Activated CD4-positive, alpha-beta memory T cell treated with anti-CD3 and anti-CD28 coated beads, Interleukin-2, amount 10 ng/mL, durations not matched to agents 7 days and 5 days (primary cell): ENCODE results near the gene SERGEF. TPM values are rescaled to one million over a fixed set of nuclear protein-coding genes. Genes with fewer than 3 reads are reported as not detected.

ENCODE experiments used
- CTCF ChIA-PET: fragments of 350-600 bp; sonication (Branson Sonifier 250); formaldehyde crosslinking; loops from one replicate; lab custom pipeline; 2021; ENCODE audit warnings: antibody characterized with exemption, inconsistent platforms; lab: Charles Lee
- POLR2A ChIA-PET: fragments of 350-600 bp; sonication (Branson Sonifier 250); formaldehyde crosslinking; loops from one replicate; lab custom pipeline; 2021; ENCODE audit warnings: antibody characterized with exemption; lab: Charles Lee
- DNase-seq: peaks from one replicate; pipeline ENCODE4 v3.0.0-alpha.2; 2020
- H3K27ac Mint-ChIP-seq: one replicate; pipeline ENCODE4 v1.8.0; 2021; ENCODE audit warnings: mild to moderate bottlenecking, mixed read lengths
- H3K27me3 Mint-ChIP-seq: one replicate; pipeline ENCODE4 v1.8.0; 2021; ENCODE audit warnings: mixed read lengths
- H3K36me3 Mint-ChIP-seq: one replicate; pipeline ENCODE4 v1.8.0; 2021; ENCODE audit warnings: low read depth, mixed read lengths
- H3K4me1 Mint-ChIP-seq: one replicate; pipeline ENCODE4 v1.8.0; 2021; ENCODE audit warnings: mixed read lengths
- H3K4me3 Mint-ChIP-seq: one replicate; pipeline ENCODE4 v1.8.0; 2021; ENCODE audit warnings: mild to moderate bottlenecking, mixed read lengths
- H3K9me3 Mint-ChIP-seq: one replicate; pipeline ENCODE4 v1.8.0; 2021; ENCODE audit warnings: mixed read lengths
- total RNA-seq, 2 experiments: library from RNA; stranded (reverse); gene quantifications; one replicate each; pipeline ENCODE4 v1.2.3, GENCODE V29; 2021

The SERGEF gene
- total RNA-seq, 2 experiments from 2014 or later = 33.9 to 34.2 TPM

DNA sequence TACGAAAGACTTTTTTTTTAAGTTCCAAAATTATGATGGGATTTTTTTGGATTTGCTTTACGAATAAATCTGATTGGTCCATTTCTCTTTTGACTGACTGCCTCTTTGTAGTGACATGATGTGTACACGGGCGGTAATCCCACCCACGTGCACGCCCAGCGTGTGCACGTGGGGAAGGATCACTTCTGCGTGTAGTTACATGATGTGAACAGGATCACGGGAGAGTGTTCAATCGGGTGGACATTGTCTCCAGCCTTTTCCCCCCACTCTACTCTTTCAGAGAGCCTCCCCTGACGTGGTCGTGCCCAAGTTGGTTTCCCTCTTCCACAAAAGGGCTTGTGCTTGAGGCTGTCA is 235.1 kb downstream of the SERGEF start:
- H3K36me3 Mint-ChIP-seq = no peaks in the 10 kb centered on the region
- H3K4me3 Mint-ChIP-seq = no peak overlapping the region
- no peak for DNase-seq
- ChIA-PET POLR2A (no interaction called here), CTCF (no interaction called here)
- H3K27ac Mint-ChIP-seq = no peak overlapping the region
- no peaks in the 10 kb centered on the region for H3K4me1 Mint-ChIP-seq
- H3K27me3 Mint-ChIP-seq = no peaks in the 10 kb centered on the region
- H3K9me3 Mint-ChIP-seq = no peaks in the 10 kb centered on the region

DNA sequence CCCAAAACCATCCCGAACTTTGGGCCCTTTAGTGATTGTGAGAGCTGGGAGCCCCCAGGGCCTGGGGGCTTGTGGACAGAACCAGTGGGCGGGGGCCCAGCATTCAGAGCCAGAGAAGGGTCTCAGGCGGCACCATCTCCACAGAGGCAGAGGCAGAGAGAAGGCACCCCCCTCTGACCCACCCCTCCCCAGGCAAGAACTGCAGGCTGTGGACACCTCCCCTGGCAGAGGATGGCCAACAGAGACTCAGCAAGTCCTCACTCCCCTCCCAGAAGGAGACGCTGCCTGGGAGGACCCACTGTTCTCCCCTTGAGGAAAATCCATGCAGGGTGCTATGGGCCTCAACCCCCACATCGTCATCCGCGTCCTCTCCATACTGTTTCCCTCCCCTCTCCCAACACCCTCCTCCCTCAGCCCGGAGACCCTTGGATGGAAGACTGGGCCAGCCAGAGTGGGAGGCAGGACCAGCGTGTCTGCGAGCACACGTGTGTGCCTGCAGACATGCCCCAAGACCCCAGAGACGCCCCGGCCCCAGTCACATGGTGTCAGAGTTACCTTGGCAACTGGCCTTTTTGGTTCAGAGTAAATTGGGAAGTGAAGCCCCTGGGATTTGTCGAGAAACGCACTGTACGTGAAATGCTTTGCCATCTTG is 235.6 kb downstream of the SERGEF start:
- POLR2A ChIA-PET = no interaction called here
- no peak for DNase-seq
- Mint-ChIP-seq H3K27me3 (no peaks in the 10 kb centered on the region), H3K4me3 (no peak overlapping the region), H3K27ac (no peak overlapping the region), H3K36me3 (no peaks in the 10 kb centered on the region), H3K9me3 (no peaks in the 10 kb centered on the region), H3K4me1 (no peaks in the 10 kb centered on the region)
- CTCF ChIA-PET = no interaction called here

GRCh38 chr11:17776212-17776875 is 236.5 kb downstream of the SERGEF start:
- ChIA-PET POLR2A (no interaction called here), CTCF (no interaction called here)
- H3K27ac Mint-ChIP-seq = no peak overlapping the region
- no peaks in the 10 kb centered on the region for H3K9me3 Mint-ChIP-seq
- H3K36me3 Mint-ChIP-seq = no peaks in the 10 kb centered on the region
- no peak overlapping the region for H3K4me3 Mint-ChIP-seq
- H3K27me3 Mint-ChIP-seq = no peaks in the 10 kb centered on the region
- no peak for DNase-seq
- no peaks in the 10 kb centered on the region for H3K4me1 Mint-ChIP-seq

- ChIA-PET POLR2A (no interaction called here), CTCF (no interaction called here)
- H3K36me3 Mint-ChIP-seq = no peaks in the 10 kb centered on the region
- DNase-seq = no peak
- H3K4me1 Mint-ChIP-seq = no peaks in the 10 kb centered on the region
- H3K9me3 Mint-ChIP-seq = no peaks in the 10 kb centered on the region
- no peak overlapping the region for H3K4me3 Mint-ChIP-seq
- no peaks in the 10 kb centered on the region for H3K27me3 Mint-ChIP-seq
- H3K27ac Mint-ChIP-seq = no peak overlapping the region
Measured at GRCh38 chr11:17775507-17776211, 237.2 kb downstream of the SERGEF start.

DNA sequence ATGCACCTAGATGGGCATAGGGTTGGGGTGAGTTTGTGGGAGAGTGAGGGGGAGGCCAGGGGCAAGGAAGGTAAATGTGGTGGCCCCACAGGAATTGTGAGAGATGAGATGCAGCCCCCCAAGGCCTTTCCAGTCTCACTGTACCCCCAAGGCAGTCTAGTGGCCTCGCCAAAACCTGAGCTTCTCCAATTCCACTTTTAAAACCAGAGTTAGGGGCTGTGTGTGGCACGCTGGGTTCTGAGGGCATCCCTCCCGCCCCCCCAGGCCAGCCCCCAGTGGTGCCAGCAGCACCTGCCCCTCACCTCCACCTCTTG is 237.9 kb downstream of the SERGEF start:
- Mint-ChIP-seq H3K4me1 (no peaks in the 10 kb centered on the region), H3K27ac (no peak overlapping the region), H3K36me3 (no peaks in the 10 kb centered on the region), H3K9me3 (no peaks in the 10 kb centered on the region), H3K4me3 (no peak overlapping the region), H3K27me3 (no peaks in the 10 kb centered on the region)
- CTCF ChIA-PET = interaction anchor here (0.5 kb wide), 1 partner anchor 649 kb away, joined by 3 read pairs; no protein-coding TSS in a partner anchor
- no peak for DNase-seq
- POLR2A ChIA-PET = no interaction called here

- Mint-ChIP-seq H3K27ac (no peak overlapping the region), H3K9me3 (no peaks in the 10 kb centered on the region), H3K4me1 (no peaks in the 10 kb centered on the region), H3K27me3 (no peaks in the 10 kb centered on the region), H3K36me3 (no peaks in the 10 kb centered on the region), H3K4me3 (no peak overlapping the region)
- ChIA-PET POLR2A (no interaction called here), CTCF (interaction anchor here (0.5 kb wide), 1 partner anchor 649 kb away, joined by 3 read pairs; no protein-coding TSS in a partner anchor)
- DNase-seq = no peak
Measured at GRCh38 chr11:17774232-17775034, 238.4 kb downstream of the SERGEF start.

DNA sequence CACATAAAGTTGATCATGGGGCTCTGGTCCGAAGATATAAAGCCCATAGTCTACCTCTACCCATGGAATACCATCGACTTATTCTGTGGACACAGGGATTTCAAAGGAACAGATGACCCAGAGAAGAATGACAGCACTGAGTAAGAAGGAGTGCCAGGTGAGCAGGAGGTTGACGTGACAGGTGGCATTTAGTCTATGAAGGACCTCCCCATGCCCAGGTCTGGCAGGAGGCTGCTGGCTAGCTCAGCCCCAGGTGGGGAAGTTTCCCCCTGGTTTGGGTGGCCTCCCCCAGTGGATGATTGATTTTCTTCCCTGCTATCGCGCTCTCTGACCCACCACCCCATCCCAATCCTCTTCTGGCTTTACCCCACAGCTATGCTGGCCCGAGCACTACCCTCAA is 239.2 kb downstream of the SERGEF start:
- no peak overlapping the region for H3K27ac Mint-ChIP-seq
- no peaks in the 10 kb centered on the region for H3K36me3 Mint-ChIP-seq
- no peaks in the 10 kb centered on the region for H3K27me3 Mint-ChIP-seq
- no peaks in the 10 kb centered on the region for H3K4me1 Mint-ChIP-seq
- POLR2A ChIA-PET = no interaction called here
- no peak overlapping the region for H3K4me3 Mint-ChIP-seq
- no peaks in the 10 kb centered on the region for H3K9me3 Mint-ChIP-seq
- CTCF ChIA-PET = no interaction called here
- DNase-seq = no peak

- no peaks in the 10 kb centered on the region for H3K36me3 Mint-ChIP-seq
- H3K4me1 Mint-ChIP-seq = no peaks in the 10 kb centered on the region
- H3K4me3 Mint-ChIP-seq = no peak overlapping the region
- H3K27ac Mint-ChIP-seq = no peak overlapping the region
- ChIA-PET CTCF (no interaction called here), POLR2A (no interaction called here)
- DNase-seq = no peak
- no peaks in the 10 kb centered on the region for H3K27me3 Mint-ChIP-seq
- no peaks in the 10 kb centered on the region for H3K9me3 Mint-ChIP-seq
Measured at GRCh38 chr11:17772704-17773600, 239.9 kb downstream of the SERGEF start.

DNA sequence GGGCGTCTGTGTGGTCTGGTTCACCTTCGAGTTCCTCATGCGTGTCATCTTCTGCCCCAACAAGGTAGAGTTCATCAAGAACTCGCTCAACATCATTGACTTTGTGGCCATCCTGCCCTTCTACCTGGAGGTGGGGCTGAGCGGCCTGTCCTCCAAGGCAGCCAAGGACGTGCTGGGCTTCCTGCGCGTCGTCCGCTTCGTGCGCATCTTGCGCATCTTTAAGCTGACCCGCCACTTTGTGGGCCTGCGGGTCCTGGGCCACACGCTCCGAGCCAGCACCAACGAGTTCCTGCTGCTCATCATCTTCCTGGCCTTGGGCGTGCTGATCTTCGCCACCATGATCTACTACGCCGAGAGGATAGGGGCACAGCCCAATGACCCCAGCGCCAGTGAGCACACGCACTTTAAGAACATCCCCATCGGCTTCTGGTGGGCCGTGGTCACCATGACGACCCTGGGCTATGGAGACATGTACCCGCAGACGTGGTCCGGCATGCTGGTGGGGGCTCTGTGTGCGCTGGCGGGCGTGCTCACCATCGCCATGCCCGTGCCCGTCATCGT is 240.9 kb downstream of the SERGEF start:
- H3K36me3 Mint-ChIP-seq = no peaks in the 10 kb centered on the region
- H3K27ac Mint-ChIP-seq = no peak overlapping the region
- POLR2A ChIA-PET = no interaction called here
- no peaks in the 10 kb centered on the region for H3K4me1 Mint-ChIP-seq
- no peaks in the 10 kb centered on the region for H3K9me3 Mint-ChIP-seq
- no peaks in the 10 kb centered on the region for H3K27me3 Mint-ChIP-seq
- H3K4me3 Mint-ChIP-seq = no peak overlapping the region
- DNase-seq = no peak
- CTCF ChIA-PET = no interaction called here

DNA sequence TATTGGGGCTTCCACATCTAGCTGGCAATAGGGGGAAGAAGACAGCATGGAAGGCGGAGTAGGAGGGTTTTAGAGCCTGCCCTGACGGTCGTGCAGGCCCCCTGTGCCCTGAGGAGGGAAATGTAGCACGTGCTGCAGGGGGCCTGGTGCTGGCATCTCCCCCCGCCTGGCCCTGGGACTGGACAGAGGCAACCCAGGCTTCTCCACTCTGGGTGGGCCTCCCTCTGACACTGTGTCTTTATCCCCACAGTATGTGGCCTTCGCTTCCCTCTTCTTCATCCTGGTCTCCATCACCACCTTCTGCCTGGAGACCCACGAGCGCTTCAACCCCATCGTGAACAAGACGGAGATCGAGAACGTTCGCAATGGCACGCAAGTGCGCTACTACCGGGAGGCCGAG is 241.4 kb downstream of the SERGEF start:
- Mint-ChIP-seq H3K36me3 (no peaks in the 10 kb centered on the region), H3K9me3 (no peaks in the 10 kb centered on the region), H3K27me3 (no peaks in the 10 kb centered on the region), H3K4me1 (no peaks in the 10 kb centered on the region), H3K27ac (no peak overlapping the region), H3K4me3 (no peak overlapping the region)
- no peak for DNase-seq
- POLR2A ChIA-PET = no interaction called here
- CTCF ChIA-PET = no interaction called here

DNA sequence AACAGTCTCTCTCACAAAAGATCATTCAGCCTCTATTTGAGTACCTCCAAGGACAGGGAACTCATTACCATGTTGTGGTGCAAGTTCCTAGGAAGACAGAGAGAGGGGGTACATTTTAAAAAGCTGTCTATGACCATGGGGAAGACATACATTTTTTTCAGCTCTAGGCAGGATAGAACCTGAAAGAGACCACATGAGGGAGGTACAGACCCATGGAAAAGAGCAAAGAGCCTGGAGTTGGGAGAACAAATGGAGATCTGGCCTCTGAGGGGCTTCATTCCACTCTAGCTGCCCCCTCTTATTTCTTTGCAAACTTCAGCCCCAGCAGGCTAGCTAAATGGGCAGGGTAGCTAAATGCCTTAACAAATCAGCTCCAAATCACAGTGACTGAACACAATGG is 241.9 kb downstream of the SERGEF start:
- DNase-seq = no peak
- Mint-ChIP-seq H3K27me3 (no peaks in the 10 kb centered on the region), H3K36me3 (no peaks in the 10 kb centered on the region), H3K4me3 (no peak overlapping the region), H3K9me3 (no peaks in the 10 kb centered on the region), H3K4me1 (no peaks in the 10 kb centered on the region), H3K27ac (no peak overlapping the region)
- ChIA-PET POLR2A (no interaction called here), CTCF (no interaction called here)

DNA sequence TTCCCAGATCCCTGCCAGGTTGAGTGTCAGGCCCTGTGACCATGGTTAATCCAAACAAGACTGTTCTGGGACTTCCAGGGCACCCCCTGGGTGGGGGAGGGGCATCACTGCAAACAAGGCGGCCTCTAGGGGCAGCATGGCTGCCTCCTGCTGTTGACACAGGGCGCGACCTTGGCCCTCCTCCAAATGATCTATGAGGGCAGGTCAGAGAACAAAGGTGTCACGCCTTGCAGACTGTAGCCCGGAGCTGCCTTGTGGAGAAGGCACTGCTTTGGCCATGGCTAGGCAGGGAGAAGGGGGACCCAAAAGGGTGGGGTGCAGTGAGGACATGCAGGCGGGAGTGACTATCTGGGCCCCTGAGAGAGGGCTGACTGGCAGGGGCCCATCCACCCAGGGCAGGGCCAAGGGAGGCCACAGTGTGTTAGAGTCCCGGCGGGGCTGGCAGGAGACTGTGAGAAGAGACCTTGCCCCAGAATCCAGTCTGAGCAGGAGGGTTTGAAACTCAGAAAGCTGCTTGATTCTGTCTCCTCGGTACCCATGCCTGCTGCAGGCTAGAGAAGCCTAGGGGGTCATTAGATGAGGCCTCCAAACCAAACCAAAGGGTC is 242.7 kb downstream of the SERGEF start:
- Mint-ChIP-seq H3K27me3 (no peaks in the 10 kb centered on the region), H3K36me3 (no peaks in the 10 kb centered on the region), H3K9me3 (no peaks in the 10 kb centered on the region), H3K27ac (no peak overlapping the region), H3K4me1 (no peaks in the 10 kb centered on the region), H3K4me3 (no peak overlapping the region)
- ChIA-PET CTCF (no interaction called here), POLR2A (no interaction called here)
- DNase-seq = no peak
